D341Med (cell line): ENCODE results near the gene AIDA.
A peak's percentile ranks its signal among the peaks of the same experiment; 100 is the strongest.
"Not testable (repeated sequence)": the region's sequence is repeated elsewhere in the genome, so short reads cannot be mapped to it uniquely, and the experiment has no call there.

Source experiments
- DNase-seq: peaks from one replicate; pipeline ENCODE4 v3.0.0; 2012; ENCODE audit warnings: low spot score

The AIDA gene

GRCh38 chr1:222712253-222713090 is at the start of gene AIDA, which contains the start of gene BROX:
Gene AIDA (minus strand): TSS chr1:222712491. CDS start chr1:222712317, 174 bp downstream.
Gene BROX (plus strand): TSS chr1:222712564. CDS start chr1:222715700, 3,136 bp downstream.
- peak; percentile 97 for DNase-seq

GRCh38 chr1:222761083-222761482 is 48.8 kb upstream of the AIDA start:
- DNase-seq: no peak

- no peak for DNase-seq
Observed at GRCh38 chr1:222759451-222760035, 47.3 kb upstream of the AIDA start.

- DNase-seq: no peak
Observed at GRCh38 chr1:222757646-222758268, 45.5 kb upstream of the AIDA start.

GRCh38 chr1:222754366-222755139 is 42.3 kb upstream of the AIDA start:
- DNase-seq: no peak

GRCh38 chr1:222751255-222751654 is 39.0 kb upstream of the AIDA start:
- DNase-seq: no peak

- DNase-seq: no peak
Observed at GRCh38 chr1:222750651-222751050, 38.4 kb upstream of the AIDA start.

- no peak for DNase-seq
Observed at GRCh38 chr1:222749927-222750326, 37.6 kb upstream of the AIDA start.

- not testable (repeated sequence) for DNase-seq
Observed at GRCh38 chr1:222741630-222742457, 29.6 kb upstream of the AIDA start.

GRCh38 chr1:222739929-222740328 is 27.6 kb upstream of the AIDA start:
- no peak for DNase-seq

GRCh38 chr1:222739465-222739864 is 27.2 kb upstream of the AIDA start:
- DNase-seq: no peak

- DNase-seq: no peak
Observed at GRCh38 chr1:222736972-222737371, 24.7 kb upstream of the AIDA start, which contains the start of gene FAM177B. Gene FAM177B (plus strand): TSS chr1:222737202. CDS start chr1:222746546, 9,344 bp downstream.

GRCh38 chr1:222736470-222736869 is 24.2 kb upstream of the AIDA start:
- no peak for DNase-seq

- no peak for DNase-seq
Observed at GRCh38 chr1:222734740-222735139, 22.4 kb upstream of the AIDA start.

- DNase-seq: no peak
Observed at GRCh38 chr1:222732216-222733159, 20.2 kb upstream of the AIDA start.

GRCh38 chr1:222730866-222731265 is 18.6 kb upstream of the AIDA start:
- DNase-seq: no peak

GRCh38 chr1:222728746-222729145 is 16.5 kb upstream of the AIDA start:
- DNase-seq: no peak

- no peak for DNase-seq
Observed at GRCh38 chr1:222716393-222716792, 4.1 kb upstream of the AIDA start.

GRCh38 chr1:222713091-222713961 is 1.0 kb upstream of the AIDA start:
- DNase-seq: peak; percentile 97
